Activated gamma-delta T cell (primary cell): ENCODE results near the gene STK39.

ENCODE experiments used
- DNase-seq: peaks from one replicate; lab custom pipeline; 2025; lab: John Stamatoyannopoulos, UW

The STK39 gene

DNA sequence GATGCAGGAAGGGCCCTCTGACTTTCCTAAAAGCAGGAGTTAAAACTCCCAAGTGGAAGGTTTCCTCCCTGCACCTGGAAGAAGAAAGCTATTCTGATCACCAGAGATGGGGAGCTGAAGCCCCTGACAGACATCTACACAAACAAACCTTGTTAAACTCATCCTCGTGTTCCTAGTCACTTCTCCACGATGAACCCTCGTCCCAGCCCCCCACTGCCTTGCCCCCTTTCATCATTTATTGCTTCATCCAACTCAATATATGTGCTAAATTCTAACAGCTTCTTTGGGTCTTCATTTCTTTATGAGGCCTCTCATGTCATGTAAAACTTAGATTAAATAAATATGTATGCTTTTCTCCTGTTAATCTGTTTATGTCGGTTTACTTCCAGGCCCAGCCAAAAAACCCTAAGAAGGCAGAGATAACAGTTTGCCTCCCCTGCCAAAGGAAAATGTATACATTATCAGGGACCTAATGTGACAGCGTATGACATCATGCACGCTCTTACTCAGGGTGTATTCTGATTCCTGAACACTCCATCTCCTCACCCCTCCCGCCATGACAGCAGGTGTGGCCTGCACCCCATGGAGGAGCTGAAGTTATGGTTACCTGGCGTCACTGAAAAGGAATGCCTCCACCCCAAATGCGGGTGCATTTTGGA lies 287.2 kb downstream of the STK39 start:
- no peak for DNase-seq

DNA sequence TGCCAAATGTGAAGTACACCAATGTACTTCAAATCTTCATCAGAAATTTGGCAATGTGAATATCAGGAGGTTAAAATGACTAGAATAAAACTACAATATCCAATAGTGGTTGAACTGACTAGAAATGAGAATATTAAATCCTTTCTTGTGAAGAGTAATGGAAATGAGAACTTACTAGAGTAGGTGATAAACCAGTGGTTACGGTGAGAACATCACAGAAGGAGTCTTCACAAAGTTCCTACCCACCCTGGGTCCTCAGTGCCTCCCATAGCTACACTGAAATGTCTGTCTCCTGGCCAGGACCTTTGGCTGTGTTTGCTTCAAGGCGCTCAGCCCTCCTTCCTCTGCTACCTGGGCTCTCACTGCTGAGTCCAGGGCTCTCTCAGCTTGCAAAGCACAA lies 289.7 kb downstream of the STK39 start:
- no peak for DNase-seq

DNA sequence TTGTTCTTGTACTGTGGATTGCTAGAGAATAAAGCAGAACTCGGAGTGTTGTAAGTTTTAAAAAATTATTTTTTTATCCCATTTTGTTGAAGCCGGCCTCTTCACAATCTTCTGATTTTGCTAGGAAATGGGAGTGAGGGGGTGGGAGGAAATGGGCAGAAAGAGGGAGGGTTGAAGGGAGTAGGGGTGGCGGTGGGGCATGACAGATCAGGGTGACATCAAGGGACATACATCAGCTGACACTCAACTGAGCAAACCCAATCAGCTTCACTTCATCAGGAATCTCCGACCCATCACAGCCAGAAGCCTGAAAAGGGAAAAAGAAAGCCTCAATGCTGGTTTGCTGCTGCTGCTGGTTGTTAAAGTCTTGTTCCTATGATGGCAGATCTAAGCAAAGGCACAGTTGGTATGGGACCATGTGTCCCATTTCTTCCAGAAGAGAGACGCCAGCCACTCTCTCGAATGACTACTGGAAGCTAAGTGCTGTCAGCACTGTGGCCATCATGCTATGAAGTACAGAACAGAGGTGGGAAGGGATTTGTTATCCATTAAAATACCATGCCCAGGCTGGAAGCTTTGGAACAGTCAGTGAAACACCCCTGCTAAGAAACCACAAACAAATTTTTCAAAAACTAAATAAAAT lies 292.0 kb downstream of the STK39 start:
- DNase-seq = no peak

DNA sequence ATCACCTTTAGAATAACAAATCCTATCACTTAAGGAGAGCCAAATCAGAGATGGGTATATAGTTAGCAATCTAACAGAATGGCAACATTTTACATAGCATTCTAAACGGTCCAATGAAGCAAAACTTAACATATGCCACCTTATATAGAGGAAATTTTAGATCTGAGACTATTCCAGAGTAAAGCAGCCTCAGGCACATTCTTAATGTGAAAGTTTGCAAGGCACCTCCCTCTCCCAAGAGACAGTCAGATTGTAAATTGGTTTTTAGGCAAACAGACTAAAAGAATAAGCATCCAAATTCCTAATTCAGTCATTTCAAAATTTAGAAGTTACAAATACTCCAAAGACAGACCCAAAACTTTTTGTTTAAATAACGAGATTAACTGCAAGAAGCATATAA lies 292.9 kb downstream of the STK39 start:
- no peak for DNase-seq

DNA sequence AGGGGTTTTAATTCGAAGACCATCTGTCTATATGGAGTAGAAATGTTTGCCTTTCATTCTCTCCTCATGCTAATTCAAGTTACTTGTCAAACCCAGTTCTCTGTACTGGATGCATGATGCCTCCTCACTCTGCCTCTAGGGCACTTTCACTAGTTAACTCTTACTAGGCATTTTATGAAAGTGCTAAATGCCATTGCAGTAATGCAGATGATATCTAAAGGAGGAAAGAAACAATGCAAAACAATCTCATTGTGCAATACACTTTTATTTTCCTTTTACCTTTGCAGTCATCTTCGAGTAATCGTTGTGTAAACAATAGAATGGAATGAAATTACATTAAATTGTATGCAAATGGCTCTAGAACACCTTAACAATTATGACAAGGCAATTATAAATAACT lies 293.6 kb downstream of the STK39 start:
- DNase-seq = no peak

DNA sequence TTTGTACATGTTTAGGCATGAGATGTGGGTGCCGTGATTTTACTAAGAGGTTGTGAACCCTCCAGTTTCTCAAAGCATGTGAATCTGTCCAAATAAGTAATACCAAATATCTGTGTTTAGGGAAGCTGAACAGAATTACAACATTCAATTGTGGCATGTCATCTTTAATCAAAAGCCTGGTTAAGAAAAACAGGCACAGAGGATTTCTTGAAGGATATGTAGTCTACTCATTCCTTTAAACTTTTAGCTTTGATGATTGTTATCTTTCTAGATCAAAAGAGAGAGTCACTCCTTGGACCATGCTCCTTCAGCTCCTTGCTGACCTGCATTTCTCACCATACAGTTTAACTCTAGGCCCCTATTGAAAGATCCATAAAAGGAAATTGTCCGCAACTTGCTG lies 296.8 kb downstream of the STK39 start:
- DNase-seq = no peak

DNA sequence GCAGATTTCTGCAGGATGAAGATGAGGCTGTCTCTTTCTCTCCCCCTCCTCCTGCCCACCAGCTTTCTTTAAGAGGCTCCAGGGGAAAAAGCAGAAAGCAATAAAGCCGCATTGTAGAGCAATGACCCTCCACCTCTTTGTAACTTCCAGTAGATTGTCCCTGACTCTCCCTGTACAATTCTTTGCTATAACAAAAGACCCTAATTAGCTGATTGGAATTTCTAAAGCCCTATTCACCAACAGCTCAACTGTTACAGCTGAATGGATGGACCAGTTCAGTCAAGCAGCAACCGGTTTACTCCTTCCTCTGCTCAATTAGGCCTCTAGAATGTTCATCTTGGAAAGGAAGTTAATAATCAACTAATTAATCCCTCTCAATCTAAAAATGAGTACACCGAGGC lies 301.0 kb downstream of the STK39 start:
- DNase-seq = no peak

DNA sequence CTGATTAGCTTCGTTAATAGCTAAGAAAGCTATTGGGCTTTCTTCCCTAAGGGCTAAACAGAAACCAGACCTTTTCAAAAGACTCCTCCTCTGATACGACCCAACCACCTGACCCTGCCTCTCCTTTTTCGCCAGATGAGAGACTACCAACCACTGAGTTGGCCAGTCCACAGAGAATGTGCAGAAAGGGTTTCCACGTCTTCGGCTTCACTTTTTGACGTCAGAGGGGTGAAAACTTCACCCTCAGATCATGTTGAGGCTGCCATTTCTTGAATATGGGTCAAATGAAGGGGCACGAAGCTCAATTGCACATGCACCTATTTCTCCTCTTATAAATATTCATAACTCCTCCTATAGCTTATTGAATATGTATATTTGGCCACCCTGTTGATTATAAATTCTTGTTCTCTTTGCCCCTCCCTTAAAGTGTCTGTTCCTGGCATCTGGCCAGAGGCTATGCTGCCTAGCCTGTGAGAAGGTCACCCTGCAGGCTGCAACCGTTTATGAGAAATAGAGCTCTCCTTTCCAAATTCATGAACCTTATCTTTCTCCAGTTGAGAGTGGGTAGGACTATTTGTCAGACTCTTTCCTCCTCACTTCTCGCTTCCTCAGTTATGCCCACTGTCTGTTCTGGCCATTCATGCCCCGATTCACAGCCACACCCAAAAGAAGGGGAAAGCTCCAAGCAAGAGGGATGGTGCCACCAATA lies 301.6 kb downstream of the STK39 start:
- DNase-seq = no peak

DNA sequence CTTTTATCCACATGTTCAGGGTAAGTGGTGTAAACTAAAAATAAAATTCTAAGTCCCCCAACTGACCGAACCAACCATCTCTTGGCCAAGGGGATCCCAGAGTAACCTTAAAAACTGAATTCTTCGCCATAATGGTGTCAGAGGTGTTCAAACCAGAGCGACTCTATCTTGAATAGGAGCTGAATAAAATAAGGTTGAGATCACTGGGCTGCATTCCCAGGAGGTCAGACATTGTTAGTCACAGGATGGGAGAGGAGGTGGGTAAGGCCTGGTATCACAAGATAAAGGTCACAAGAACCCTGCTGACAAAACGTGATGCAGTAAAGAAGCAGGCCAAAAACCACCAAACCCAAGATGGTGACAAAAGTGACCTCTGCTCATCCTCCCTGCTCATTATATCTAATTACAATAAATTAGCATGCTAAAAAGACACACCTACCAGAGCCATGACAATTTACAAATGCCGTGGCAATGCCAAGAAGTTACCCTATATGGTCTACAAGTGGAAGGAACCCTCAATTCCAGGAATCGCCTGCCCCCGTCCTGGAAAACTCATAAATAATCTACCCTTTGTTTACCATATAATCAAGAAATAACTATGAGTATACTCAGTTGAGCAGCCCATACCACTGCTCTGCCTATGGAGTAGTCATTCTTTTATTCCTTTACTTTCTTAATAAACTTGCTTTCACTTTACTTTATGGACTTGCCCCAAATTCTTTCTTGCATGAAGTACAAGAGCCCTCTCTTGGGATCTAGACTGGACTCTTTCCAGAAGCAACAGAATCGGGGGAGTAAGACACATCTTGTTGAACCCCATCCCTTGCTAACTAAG lies 302.4 kb downstream of the STK39 start:
- no peak for DNase-seq

DNA sequence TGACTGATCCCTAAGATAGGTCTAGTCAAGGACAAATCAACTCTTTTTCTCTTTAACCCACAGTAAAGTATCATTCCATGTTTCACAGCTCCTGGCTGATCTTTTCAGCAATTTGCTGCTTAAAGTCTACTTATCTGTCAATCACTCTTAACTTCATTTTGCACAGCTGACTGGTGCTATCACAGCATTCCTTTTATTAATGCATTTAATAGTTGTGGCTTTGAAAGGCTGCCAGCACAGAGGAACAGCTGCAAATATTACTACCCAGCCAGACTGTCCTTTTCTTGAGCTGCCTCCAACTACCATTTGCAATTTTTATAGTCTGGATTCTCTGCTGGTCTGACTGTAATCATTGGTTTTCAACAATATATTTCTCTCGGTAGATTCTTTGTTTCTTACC lies 303.5 kb downstream of the STK39 start:
- no peak for DNase-seq

DNA sequence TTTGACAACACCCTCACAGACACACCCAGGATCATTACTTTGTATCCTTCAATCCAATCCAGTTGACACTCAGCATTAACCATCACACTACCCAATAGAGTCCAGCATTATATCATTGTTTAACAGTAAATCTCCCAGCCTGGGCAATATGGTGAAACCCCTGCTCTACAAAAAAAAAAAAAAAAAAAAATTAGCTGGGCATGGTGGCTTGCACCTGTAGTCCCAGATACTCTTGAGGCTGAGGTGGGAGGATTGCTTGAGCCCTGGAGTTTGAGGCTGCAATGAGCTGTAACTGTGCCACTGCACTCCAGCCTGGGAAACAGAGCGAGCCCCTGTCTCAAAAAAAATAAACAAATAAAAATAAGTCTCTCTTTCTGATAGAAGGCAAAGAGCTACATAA lies 304.0 kb downstream of the STK39 start:
- DNase-seq = no peak

DNA sequence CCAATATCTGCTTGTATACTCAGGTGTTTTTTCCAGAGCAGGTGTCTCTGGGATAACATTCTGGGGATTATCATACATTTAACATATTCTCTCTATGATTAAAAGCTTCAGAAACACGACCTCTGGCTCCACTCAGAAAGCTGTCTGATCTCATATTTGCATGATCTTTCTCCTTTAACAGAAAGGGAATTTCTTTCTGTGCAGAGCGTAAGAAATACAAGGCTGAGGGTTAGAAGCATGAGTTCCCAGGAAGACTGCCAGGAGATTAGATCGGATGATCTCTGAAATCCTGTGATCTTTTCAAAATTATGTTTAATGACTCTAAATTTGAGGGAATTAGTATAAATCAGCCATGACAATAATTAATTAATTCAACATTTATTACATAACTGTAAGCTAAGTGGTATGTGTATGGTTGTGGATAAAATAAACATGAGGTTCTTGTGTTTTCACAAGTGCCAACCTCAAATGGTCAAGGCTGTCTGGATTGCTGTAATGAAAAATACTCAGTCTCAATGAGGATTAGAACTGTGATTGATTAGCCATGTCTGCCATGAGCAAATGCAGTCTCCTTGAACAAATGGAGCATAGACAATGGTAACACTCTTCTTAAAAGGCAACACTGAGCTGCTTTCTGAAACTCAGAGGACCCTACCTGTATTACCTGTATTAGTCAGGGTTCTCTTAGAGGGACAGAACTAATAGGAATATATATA lies 304.9 kb downstream of the STK39 start:
- no peak for DNase-seq

DNA sequence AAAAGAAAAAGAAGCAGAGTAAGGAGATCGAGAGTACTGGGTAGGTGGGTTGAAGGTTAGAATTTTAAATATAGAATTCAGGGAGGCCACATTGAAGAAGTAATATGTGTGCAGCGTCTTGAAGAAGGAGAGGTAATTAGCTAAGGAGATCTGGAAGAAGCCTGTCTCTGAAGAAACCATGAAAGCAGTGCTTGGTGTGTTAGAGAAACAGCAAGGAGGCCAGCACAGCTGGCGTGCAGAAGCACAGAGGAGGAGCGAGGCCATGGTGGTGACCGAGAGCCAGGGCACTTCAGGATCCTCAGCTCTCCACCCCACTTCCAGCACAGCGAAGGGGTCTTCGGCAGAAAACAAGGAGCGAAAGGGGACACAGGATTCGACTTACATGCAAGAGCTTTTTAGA lies 305.8 kb downstream of the STK39 start:
- no peak for DNase-seq

DNA sequence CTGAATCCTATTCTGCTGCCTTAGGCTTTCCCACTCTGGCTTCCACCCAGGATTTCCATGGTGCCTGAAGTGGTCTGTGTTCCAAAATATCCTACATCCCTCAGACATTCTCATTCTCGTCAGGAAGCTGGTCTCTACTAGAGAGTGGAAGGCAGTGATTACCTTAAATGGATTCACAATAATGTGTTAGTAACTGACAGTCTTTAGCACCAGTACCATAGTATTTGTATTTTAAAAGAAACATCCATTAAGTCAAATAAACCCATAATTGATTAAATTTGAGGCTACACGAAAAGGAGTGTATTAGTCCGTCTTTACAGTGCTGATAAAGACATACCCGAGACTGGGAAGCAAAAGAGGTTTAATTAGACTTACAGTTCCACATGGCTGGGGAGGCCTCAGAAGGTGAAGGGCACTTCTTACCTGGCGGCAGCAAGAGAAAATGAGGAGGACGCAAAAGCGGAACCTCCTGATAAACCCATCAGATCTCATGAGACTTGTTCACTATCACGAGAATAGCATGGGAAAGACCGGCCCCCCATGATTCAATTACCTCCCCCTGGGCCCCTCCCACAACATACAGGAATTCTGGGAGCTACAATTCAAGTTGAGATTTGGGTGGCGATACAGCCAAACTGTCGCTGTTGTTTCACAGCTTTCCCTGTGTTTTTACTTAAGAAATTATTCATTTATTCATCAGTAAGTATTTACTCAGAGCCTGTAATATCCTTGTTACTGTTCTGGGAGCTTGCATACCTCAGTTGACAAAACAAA lies 306.5 kb downstream of the STK39 start:
- DNase-seq = no peak

DNA sequence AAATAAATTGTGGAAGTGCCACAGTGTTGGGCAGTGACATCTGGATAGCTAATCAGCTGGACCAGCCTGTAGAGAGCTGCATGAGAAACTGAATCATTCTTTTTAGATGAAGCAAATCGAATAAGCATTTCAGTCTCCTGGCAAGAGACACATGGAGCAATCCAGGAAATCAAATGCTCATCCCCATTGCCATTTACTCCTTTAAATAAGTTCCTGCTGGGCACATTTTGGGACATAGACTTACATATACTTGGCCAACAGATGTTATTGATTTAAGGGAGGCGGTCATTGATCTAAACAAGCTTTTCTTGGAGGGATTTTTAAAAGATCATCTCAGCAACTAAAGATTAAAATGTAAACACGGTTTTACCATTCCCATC lies 307.1 kb downstream of the STK39 start:
- no peak for DNase-seq

DNA sequence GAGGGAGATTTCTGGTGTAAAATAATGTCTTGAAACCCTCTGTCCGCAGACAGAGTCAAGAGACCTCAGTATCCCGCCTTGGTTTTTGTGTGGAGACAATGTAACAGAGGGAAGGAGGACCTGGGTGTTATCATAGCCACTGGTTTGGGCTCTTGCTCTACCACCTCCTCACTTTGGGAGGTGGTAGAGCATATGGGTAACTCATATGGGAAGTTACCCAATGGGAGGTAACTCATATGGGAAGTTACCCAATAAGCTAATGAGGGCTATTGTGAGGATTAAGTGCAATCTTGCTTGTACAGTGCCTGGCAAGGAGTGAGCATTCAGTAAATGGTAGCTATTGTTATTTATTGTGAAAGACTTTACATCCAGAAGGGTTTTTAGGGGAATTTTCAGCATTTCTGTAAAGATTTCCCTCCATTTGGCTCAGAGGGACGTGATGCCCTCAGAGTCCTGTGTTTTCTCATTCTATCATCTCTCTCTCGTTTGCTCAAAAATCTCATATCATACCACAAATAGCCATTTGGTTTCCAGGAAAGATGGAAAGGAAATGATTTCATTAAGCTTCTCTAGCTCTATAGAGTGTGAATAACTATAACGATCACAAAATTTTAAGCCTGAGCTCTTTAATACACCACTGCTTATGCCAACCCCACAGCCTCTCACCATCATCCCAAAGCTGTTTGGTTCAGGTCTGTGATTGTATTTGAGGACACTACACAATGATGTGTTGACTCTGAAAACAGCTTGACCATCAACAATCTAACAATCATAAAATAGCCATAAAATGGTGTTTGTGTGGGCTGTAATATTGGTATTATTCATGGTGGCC lies 307.7 kb downstream of the STK39 start:
- no peak for DNase-seq

DNA sequence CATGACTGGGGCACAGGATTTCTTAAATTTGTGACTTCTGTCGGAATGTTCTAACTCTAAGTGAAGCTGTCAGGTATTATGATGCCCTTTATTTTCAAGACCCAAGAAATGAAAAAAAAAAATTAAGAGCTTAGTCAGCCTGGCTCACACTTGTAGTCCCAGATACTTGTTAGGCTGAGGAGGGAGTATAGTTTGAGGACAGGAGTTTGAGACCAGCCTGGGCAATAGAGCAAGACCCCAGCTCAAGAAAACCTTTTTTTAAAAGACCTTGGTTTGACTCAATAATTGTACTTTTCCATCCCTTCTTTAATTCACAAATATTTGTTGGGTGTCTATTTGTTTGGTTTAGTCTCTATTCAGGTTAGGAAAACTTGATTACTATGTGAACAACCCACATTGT lies 310.0 kb downstream of the STK39 start:
- no peak for DNase-seq

DNA sequence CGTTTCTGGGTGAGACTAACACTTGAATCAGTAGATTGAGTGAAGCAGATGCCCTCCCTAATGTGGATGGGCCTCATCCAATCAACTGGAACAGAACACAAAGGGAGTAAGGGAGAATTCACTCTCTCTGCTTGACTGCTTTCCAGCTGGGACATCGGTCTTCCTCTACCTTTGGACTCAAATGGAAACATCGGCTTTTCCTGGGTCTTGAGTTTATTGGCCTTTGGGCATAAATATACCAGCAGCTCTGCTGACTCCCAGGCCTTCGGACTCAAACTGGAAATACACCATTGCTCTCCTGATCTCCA lies 311.6 kb downstream of the STK39 start:
- no peak for DNase-seq

DNA sequence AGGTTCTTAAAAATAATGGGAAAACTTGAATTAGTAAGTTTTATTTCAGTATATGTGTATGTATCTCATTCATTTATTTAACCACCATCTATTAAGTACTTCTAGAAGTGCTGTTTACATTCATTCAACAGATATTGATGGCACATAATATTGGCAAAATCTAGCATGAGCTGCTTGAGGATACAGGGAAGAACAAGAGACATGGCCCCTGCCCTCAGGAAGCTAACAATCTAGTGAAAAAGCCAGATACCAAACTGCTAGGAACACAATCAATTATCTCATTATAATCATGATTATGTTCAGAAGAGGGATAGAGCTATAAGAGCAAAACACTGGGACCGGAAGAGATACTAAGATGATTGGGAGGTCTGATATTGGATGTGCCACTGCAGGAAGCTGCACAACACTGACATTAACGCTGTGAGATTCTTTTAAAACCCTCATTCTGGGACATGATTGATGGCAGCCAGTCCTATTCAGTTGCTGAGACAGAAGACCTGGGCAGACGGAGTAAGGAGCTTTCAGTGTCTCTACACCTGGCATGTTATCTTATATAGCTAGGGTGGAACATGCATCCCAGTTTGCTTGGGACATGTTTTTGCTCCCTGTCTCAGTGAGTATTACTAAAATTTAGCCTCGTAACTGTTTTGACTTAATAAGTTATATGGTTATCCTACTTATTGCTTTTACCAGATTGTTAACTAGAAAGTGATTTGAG lies 314.1 kb downstream of the STK39 start:
- no peak for DNase-seq
